ENCODE results near the gene PGLYRP3.
"Not testable (repeated sequence)": the region's sequence is repeated elsewhere in the genome, so short reads cannot be mapped to it uniquely, and the experiment has no call there.

Gene PGLYRP3

DNA sequence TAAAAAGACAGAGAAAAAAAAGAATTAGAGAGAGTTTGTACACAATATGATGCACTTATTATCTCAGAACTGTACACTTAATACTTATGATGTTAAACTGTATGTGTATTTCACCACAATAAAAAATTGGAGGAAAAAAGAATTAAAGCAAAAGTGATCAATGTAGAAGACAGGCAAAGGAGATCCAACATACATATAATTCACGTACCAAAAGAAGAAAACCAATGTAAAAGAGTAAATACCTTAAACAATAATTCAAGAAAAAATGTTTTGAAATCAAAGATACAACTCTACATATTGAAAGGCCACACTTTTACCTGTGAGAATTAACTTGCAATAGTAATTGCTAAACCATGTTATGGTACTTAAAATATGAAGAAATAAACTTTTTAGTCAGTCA lies 9.8 kb upstream of the PGLYRP3 start:
- H3K4me3 ChIP-seq (ENCODE audit: low read depth, low read length) = no peak overlapping the region
- TF ChIP-seq, protein P1, sequence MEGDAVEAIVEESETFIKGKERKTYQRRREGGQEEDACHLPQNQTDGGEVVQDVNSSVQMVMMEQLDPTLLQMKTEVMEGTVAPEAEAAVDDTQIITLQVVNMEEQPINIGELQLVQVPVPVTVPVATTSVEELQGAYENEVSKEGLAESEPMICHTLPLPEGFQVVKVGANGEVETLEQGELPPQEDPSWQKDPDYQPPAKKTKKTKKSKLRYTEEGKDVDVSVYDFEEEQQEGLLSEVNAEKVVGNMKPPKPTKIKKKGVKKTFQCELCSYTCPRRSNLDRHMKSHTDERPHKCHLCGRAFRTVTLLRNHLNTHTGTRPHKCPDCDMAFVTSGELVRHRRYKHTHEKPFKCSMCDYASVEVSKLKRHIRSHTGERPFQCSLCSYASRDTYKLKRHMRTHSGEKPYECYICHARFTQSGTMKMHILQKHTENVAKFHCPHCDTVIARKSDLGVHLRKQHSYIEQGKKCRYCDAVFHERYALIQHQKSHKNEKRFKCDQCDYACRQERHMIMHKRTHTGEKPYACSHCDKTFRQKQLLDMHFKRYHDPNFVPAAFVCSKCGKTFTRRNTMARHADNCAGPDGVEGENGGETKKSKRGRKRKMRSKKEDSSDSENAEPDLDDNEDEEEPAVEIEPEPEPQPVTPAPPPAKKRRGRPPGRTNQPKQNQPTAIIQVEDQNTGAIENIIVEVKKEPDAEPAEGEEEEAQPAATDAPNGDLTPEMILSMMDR (IDR thresholded peaks at IDR 0.05; ENCODE audit: low read depth, low read length) = no peak

- not testable (repeated sequence) for H3K4me3 ChIP-seq (ENCODE audit: low read depth, low read length)
These were observed 5.4 kb upstream of the PGLYRP3 start for GRCh38 chr1:153318145-153318544.

DNA sequence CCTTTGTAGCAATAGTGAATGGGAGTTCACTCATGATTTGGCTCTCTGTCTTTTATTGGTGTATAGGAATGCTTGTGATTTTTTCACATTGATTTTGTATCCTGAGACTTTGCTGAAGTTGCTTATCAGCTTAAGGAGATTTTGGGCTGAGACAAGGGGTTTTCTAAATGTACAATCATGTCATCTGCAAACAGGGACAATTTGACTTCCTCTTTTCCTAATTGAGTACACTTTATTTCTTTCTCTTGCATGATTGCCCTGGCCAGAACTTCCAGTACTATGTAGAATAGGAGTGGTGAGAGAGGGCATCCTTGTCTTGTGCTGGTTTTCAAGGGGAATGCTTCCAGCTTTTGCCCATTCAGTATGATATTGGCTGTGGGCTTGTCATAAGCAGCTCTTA lies 3.3 kb upstream of the PGLYRP3 start:
- H3K4me3 ChIP-seq (ENCODE audit: low read depth, low read length) = not testable (repeated sequence)

DNA sequence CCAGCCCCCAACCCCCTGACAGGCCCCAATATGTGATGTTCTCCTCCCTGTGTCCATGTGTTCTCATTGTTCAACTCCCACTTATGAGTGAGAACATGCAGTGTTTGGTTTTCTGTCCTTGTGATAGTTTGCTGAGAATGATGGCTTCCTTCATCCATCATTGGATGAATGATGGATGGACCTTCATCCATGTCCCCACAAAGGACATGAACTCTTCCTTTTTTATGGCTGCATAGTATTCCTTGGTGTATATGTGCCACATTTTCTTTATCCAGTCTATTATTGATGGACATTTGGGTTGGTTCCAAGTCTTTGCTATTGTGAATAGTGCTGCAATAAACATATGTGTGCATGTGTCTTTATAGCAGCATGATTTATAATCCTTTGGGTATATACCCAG lies 1.6 kb upstream of the PGLYRP3 start:
- not testable (repeated sequence) for H3K4me3 ChIP-seq (ENCODE audit: low read depth, low read length)

DNA sequence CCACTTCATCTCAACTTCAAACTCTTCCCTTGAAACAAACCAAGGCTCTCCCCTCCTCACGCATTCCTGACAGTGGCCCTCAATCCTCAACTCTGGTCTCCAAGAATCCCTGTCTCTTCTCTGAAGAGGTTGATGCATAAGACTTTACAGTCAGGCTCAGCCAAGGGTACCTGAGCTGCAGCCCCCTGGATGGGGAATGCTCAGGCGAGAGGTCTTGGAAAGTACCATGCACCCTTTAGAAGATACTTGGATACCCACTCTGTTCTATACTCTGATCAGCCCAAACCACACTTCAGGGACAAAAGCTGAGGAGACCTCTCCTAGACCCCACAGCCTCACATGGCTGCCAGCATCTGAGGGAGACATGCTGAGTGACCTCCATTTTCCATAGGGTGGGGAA lies 536 bp upstream of the PGLYRP3 start:
- TF ChIP-seq, protein P1 (IDR thresholded peaks at IDR 0.05; ENCODE audit: low read depth, low read length) = no peak
- no peak overlapping the region for H3K4me3 ChIP-seq (ENCODE audit: low read depth, low read length)

DNA sequence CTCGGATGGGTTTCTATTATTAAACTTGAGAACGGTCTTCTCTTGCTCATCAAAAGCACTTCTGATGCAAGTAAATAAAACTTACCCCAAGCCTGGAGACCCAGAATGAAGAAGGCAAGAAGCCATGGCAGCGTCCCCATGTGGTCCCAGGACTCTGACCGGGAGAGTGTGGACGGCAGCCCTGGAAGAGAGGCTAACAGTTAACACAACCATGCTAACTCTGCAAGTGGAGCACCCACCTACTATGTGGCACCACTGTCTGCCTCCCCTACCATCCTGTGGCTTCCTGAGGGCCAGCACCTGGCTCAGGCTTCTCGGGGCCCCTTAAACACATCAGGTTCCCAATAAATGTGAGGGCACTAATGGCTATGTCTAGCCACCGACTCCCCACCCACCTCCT lies 2.2 kb downstream of the PGLYRP3 start:
- no peak overlapping the region for H3K4me3 ChIP-seq (ENCODE audit: low read depth, low read length)
- TF ChIP-seq, protein P1 (IDR thresholded peaks at IDR 0.05; ENCODE audit: low read depth, low read length) = no peak

- no peak overlapping the region for H3K4me3 ChIP-seq (ENCODE audit: low read depth, low read length)
- TF ChIP-seq, protein P1 (IDR thresholded peaks at IDR 0.05; ENCODE audit: low read depth, low read length) = no peak
These were observed 3.3 kb downstream of the PGLYRP3 start for GRCh38 chr1:153309441-153309840.

DNA sequence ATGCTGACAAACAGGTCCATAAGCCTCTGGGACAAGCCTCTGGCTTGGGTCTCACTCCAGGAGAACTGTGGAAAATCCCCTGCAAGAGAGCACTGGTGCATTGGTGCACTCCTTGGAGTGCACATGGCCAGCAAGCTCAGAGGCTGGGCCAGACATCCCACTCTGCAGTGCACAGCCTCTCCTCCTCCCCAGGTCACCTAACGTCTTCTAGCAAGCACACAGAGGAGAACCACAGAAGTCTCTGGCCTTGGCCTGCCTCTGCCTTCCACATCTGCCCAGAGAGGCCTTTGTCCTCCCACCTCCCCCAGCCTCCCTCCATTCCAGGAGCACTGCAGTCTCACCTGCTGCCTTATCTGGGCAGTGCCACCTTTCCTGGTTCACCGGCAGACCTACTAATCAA lies 4.2 kb downstream of the PGLYRP3 start:
- H3K4me3 ChIP-seq (ENCODE audit: low read depth, low read length) = no peak overlapping the region
- TF ChIP-seq, protein P1 (IDR thresholded peaks at IDR 0.05; ENCODE audit: low read depth, low read length) = no peak

- no peak overlapping the region for H3K4me3 ChIP-seq (ENCODE audit: low read depth, low read length)
- TF ChIP-seq, protein P1 (IDR thresholded peaks at IDR 0.05; ENCODE audit: low read depth, low read length) = no peak
These were observed 5.5 kb downstream of the PGLYRP3 start for GRCh38 chr1:153307221-153307600.

Data from WI38 (cell line).